HUES64 (cell line): Measurements from ENCODE around the gene CFI.

ENCODE experiments used
- H3K27ac ChIP-seq: 2 replicates; pipeline ENCODE4 v1.7.0; 2013; ENCODE audit warnings: low read depth, low read length, inconsistent platforms
- H3K27me3 ChIP-seq: 2 replicates; pipeline ENCODE4 v1.6.1; 2013; ENCODE audit warnings: mild to moderate bottlenecking, low read length; ENCODE audit not compliant: insufficient read depth
- H3K36me3 ChIP-seq: 2 replicates; pipeline ENCODE4 v1.6.1; 2013; ENCODE audit warnings: mild to moderate bottlenecking, low read length; ENCODE audit not compliant: insufficient read depth
- H3K4me1 ChIP-seq: 2 replicates; pipeline ENCODE4 v1.6.1; 2013; ENCODE audit warnings: mild to moderate bottlenecking, low read length, moderate library complexity; ENCODE audit not compliant: insufficient read depth
- H3K4me3 ChIP-seq: 2 replicates; pipeline ENCODE4 v1.5.1; 2013; ENCODE audit warnings: mild to moderate bottlenecking, low read length, moderate library complexity
- H3K9ac ChIP-seq: 2 replicates; pipeline ENCODE4 v1.6.1; 2013; ENCODE audit warnings: mild to moderate bottlenecking, low read depth, low read length
- H3K9me3 ChIP-seq: 2 replicates; pipeline ENCODE4 v1.6.1; 2013; ENCODE audit warnings: low read depth, low read length; ENCODE audit not compliant: insufficient read depth
- WGBS: fragments of 150-250, 120-280 bp; methylation state at CpG from one replicate; pipeline ENCODE4 v1.1.7; 2013; ENCODE audit warnings: missing lambda C conversion rate; 5-methylcytosine and 5-hydroxymethylcytosine counted together

CFI gene

GRCh38 chr4:109703664-109704361, 98.0 kb downstream of the CFI start:
- Histone ChIP-seq H3K4me3 (peak overlapping the region; percentile 92), H3K36me3 (peaks cover 16% of the 10 kb centered on the region), H3K27ac (0 out of 2 replicates have a peak overlapping the region, but pooled peaks have one; percentile 76), H3K27me3 (no peaks in the 10 kb centered on the region), H3K9ac (peak overlapping the region; percentile 78), H3K4me1 (peaks cover 15% of the 10 kb centered on the region), H3K9me3 (no peaks in the 10 kb centered on the region)
- WGBS, result 46% methylated on average over 11 of the region's 11 CpGs

- Histone ChIP-seq H3K36me3 (peaks cover 14% of the 10 kb centered on the region), H3K27ac (peak within 1 kb of the TSS; percentile 76), H3K4me3 (peak within 1 kb of the TSS; percentile 92), H3K27me3 (no peaks in the 10 kb centered on the region), H3K4me1 (peaks cover 15% of the 10 kb centered on the region), H3K9me3 (no peaks in the 10 kb centered on the region), H3K9ac (peak within 1 kb of the TSS; percentile 78)
- under 1% methylated on average over 72 of the region's 72 CpGs for WGBS
Observed at GRCh38 chr4:109702950-109703663, 98.7 kb downstream of the CFI start, which contains the start of gene CASP6. Gene CASP6 (minus strand): TSS chr4:109703445. CDS start chr4:109703395, 50 bp downstream.

GRCh38 chr4:109701566-109702410, 100.0 kb downstream of the CFI start:
- no peaks in the 10 kb centered on the region for H3K9me3 ChIP-seq
- H3K27me3 ChIP-seq, result no peaks in the 10 kb centered on the region
- peaks cover 20% of the 10 kb centered on the region for H3K36me3 ChIP-seq
- peak overlapping the region; percentile 92 for H3K4me3 ChIP-seq
- H3K9ac ChIP-seq, result peak overlapping the region; percentile 78
- H3K4me1 ChIP-seq, result peaks cover 15% of the 10 kb centered on the region
- no peak overlapping the region for H3K27ac ChIP-seq
- 44% methylated on average over 20 of the region's 21 CpGs for WGBS

GRCh38 chr4:109699553-109700225, 102.1 kb downstream of the CFI start:
- Histone ChIP-seq H3K9me3 (no peaks in the 10 kb centered on the region), H3K4me1 (peaks cover 15% of the 10 kb centered on the region), H3K27me3 (no peaks in the 10 kb centered on the region), H3K4me3 (no peak overlapping the region), H3K27ac (no peak overlapping the region), H3K36me3 (peaks cover 29% of the 10 kb centered on the region), H3K9ac (no peak overlapping the region)
- 86% methylated on average over 8 of the region's 8 CpGs for WGBS

- Histone ChIP-seq H3K4me1 (peaks cover 11% of the 10 kb centered on the region), H3K4me3 (no peak overlapping the region), H3K9me3 (no peaks in the 10 kb centered on the region), H3K27me3 (no peaks in the 10 kb centered on the region), H3K27ac (no peak overlapping the region), H3K9ac (no peak overlapping the region), H3K36me3 (peaks cover 37% of the 10 kb centered on the region)
- WGBS, result 100% methylated on average over 1 of the region's 1 CpG
Observed at GRCh38 chr4:109698656-109699055, 103.1 kb downstream of the CFI start.

- 100% methylated on average over 1 of the region's 1 CpG for WGBS
- Histone ChIP-seq H3K4me3 (no peak overlapping the region), H3K36me3 (peaks cover 58% of the 10 kb centered on the region), H3K27me3 (no peaks in the 10 kb centered on the region), H3K9ac (no peak overlapping the region), H3K27ac (no peak overlapping the region), H3K9me3 (no peaks in the 10 kb centered on the region), H3K4me1 (no peaks in the 10 kb centered on the region)
Observed at GRCh38 chr4:109691411-109691920, 110.3 kb downstream of the CFI start.
